IgD-negative memory B cell (primary cell): ENCODE data around the gene ETFBKMT. TPM values are rescaled to one million over a fixed set of nuclear protein-coding genes. Genes with fewer than 3 reads are reported as not detected.

Source experiments
- H3K27ac Mint-ChIP-seq, 3 donors: one replicate each; pipeline ENCODE4 v1.8.0; 2020 to 2022; ENCODE audit warnings: mild to moderate bottlenecking in 3 of 3, mixed read lengths in 3 of 3, moderate library complexity in 1 of 3
- H3K27me3 Mint-ChIP-seq: one replicate; pipeline ENCODE4 v1.8.0; 2021; ENCODE audit warnings: mixed read lengths
- H3K36me3 Mint-ChIP-seq: one replicate; pipeline ENCODE4 v1.8.0; 2020; ENCODE audit warnings: mild to moderate bottlenecking, mixed read lengths
- H3K4me1 Mint-ChIP-seq, 3 donors: one replicate each; pipeline ENCODE4 v1.8.0; 2020 to 2022; ENCODE audit warnings: mixed read lengths in 3 of 3, mild to moderate bottlenecking in 1 of 3
- H3K4me3 Mint-ChIP-seq, 4 donors: one replicate each; pipeline ENCODE4 v1.8.0; 2020 to 2022; ENCODE audit warnings: mild to moderate bottlenecking in 4 of 4, mixed read lengths in 4 of 4, moderate library complexity in 3 of 4
- H3K9me3 Mint-ChIP-seq, 3 donors: one replicate each; pipeline ENCODE4 v1.8.0; 2020 to 2021; ENCODE audit warnings: mixed read lengths in 3 of 3, mild to moderate bottlenecking in 1 of 3
- polyA plus RNA-seq: library from polyadenylated mRNA; unstranded; fragments of 300-500 nt; fragmentation: Illumina TruSeq; gene quantifications from one replicate; pipeline ENCODE4 v1.2.3, GENCODE V29; 2021

Gene ETFBKMT
- polyA plus RNA-seq, 1 donor from 2014 or later, result 1.3 TPM

GRCh38 chr12:31722580-31722979 is 63.1 kb downstream of the ETFBKMT start:
- Mint-ChIP-seq H3K36me3 (peaks cover 19% of the 10 kb centered on the region), H3K27me3 (no peaks in the 10 kb centered on the region), H3K4me1 (peaks cover 52 to 61% (median 56%) of the 10 kb centered on the region in 3 donors), H3K27ac (peak overlapping the region; percentile 64 to 97 (median 85)), H3K9me3 (peaks cover 3 to 8% (median 3%) of the 10 kb centered on the region in 3 donors), H3K4me3 (peak overlapping the region in 2 of 4 donors; percentile 45 to 62)

Other genes with a start within 250 kb of the ETFBKMT start
- gene DENND5B, start 68.6 kb upstream of the ETFBKMT start, polyA plus RNA-seq, result 30.7 TPM
- gene AMN1, start 69.3 kb downstream of the ETFBKMT start, polyA plus RNA-seq, result 18.6 TPM